Naive thymus-derived CD8-positive, alpha-beta T cell (primary cell): ENCODE measurements around the gene SUPT4H1. TPM values are rescaled to one million over a fixed set of nuclear protein-coding genes. Genes with fewer than 3 reads are reported as not detected.

Source experiments
- ATAC-seq, 2 donors: fragments of 150-1000 bp; cut with Tn5 transposase in 1 of 2; sonication (Bioruptor Pico), chemical (Tn5 transposase) in 1 of 2; 1 replicate in 1 of 2; 2 replicates in 1 of 2; pipeline ENCODE4 v1.10.0; 2021; ENCODE audit warnings: mild to moderate bottlenecking in 2 of 2, moderate library complexity in 2 of 2
- POLR2A ChIA-PET: fragments of 350-600 bp; sonication (Branson Sonifier 250); formaldehyde crosslinking; loops from one replicate; lab custom pipeline; 2021; ENCODE audit warnings: antibody characterized with exemption; lab: Charles Lee
- DNase-seq, 10 donors: peaks; one replicate each; pipeline versions ENCODE4 v3.0.0 to v3.0.0-alpha.2; 2020 to 2022
- H3K27ac Mint-ChIP-seq, 10 donors: one replicate each; pipeline ENCODE4 v1.8.0; 2020 to 2022; ENCODE audit warnings: mild to moderate bottlenecking in 10 of 10, mixed read lengths in 10 of 10, moderate library complexity in 4 of 10, inconsistent platforms in 1 of 10
- H3K27me3 Mint-ChIP-seq, 5 donors: one replicate each; pipeline ENCODE4 v1.8.0; 2021 to 2022; ENCODE audit warnings: mixed read lengths in 5 of 5
- H3K36me3 Mint-ChIP-seq, 3 donors: one replicate each; pipeline ENCODE4 v1.8.0; 2020 to 2022; ENCODE audit warnings: mixed read lengths in 3 of 3, mild to moderate bottlenecking in 2 of 3, inconsistent platforms in 1 of 3
- H3K4me1 Mint-ChIP-seq, 4 donors: one replicate each; pipeline ENCODE4 v1.8.0; 2021 to 2022; ENCODE audit warnings: mixed read lengths in 4 of 4
- H3K4me3 Mint-ChIP-seq, 10 donors: one replicate each; pipeline ENCODE4 v1.8.0; 2020 to 2022; ENCODE audit warnings: mild to moderate bottlenecking in 10 of 10, mixed read lengths in 10 of 10, moderate library complexity in 6 of 10, inconsistent platforms in 1 of 10
- H3K9me3 Mint-ChIP-seq, 9 donors: one replicate each; pipeline ENCODE4 v1.8.0; 2020 to 2022; ENCODE audit warnings: mixed read lengths in 9 of 9, mild to moderate bottlenecking in 3 of 9, inconsistent platforms in 1 of 9, moderate library complexity in 1 of 9
- polyA plus RNA-seq, 3 donors: library from polyadenylated mRNA; unstranded; fragments of 300-500 nt; fragmentation: Illumina TruSeq; gene quantifications; one replicate each; pipeline ENCODE4 v1.2.3, GENCODE V29; 2021
- total RNA-seq, 8 experiments: library from RNA in 2 of 8; stranded (reverse) in 2 of 8; gene quantifications; one replicate each; pipeline ENCODE4 v1.2.3 and lab custom pipeline; 2021 to 2026

The SUPT4H1 gene
- total and polyA plus RNA-seq, 5 experiments from 2014 or later: 58.2 to 97.4 (median 65.9) TPM

DNA sequence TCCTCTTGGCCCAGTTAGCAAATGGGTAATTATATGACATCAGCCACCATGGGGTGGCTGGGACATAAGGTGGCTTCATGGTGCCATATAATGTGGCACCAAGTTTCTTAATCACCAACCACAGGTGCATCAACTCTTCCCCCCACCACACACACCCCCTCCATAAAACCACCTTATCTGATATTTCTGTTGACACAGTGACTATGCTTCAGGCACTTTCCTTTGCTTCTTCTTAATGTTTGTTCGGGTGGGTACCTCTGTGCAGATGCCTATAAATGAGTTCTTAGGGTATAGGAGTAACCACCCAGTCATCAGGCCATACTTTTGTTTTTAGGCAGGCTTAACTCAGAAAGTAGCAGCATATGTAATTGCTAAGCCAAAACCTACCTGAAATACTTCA, 35.8 kb upstream of the SUPT4H1 start:
- DNase-seq: peak in 1 of 10 donors; percentile 22

DNA sequence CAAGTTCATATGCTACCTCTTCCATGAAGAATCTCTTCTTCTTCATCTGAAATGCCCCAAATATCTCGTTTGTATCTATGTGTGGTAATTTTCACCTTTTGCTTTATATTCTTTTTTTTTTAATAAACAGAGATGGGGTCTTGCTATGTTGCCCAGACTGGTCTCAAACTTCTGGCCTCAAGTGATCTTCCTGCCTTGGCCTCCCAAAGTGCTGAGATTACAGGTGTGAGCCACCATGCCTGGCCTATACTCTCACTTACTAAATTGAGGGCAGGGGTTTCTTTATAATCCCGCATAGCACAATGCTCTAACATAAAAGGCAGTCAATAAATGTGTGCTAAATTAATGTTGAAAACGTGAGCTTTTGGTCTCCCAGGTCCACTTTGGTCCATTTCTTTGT, 34.7 kb upstream of the SUPT4H1 start:
- no peak overlapping the region for H3K27ac Mint-ChIP-seq
- H3K4me1 Mint-ChIP-seq: peaks cover 12 to 30% (median 19%) of the 10 kb centered on the region in 4 donors

More for the DNA sequence above, 35.8 kb upstream of the SUPT4H1 start:
- Mint-ChIP-seq H3K9me3 (no peaks in the 10 kb centered on the region), H3K4me1 (peaks cover 2 to 19% (median 8%) of the 10 kb centered on the region in 4 donors), H3K36me3 (peaks cover 0 to 4% (median 0%) of the 10 kb centered on the region in 3 donors), H3K4me3 (no peak overlapping the region), H3K27ac (no peak overlapping the region), H3K27me3 (no peaks in the 10 kb centered on the region)
- POLR2A ChIA-PET: no interaction called here
- no peak for ATAC-seq

DNA sequence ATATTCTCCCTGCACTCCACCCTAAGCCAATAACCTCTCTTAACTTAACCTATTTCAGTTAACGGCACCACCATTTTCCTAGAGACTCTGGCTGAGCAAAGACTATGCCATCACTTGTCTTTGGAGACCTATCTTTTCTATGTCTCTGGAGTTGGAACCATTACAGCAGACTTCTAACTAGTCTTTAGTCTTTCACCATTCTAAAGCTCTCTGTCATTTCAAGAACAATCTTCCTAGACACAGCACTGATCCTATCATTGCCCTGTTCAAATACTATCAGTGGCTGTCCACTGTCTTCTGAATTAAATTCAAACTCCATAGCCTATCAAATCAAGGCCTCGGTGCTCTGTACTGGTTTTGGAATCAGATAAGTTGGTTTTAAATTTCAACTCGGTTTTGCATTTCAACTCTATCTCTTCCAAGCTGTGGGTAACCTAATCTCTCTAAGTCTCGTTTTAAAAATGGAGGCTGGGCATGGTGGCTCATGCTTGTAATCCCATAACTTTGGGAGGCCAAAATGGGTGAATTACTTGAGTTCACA, 33.4 kb upstream of the SUPT4H1 start:
- Mint-ChIP-seq H3K27me3 (no peaks in the 10 kb centered on the region), H3K9me3 (no peaks in the 10 kb centered on the region), H3K4me1 (peaks cover 18 to 39% (median 22%) of the 10 kb centered on the region in 4 donors), H3K36me3 (peaks cover 0 to 4% (median 0%) of the 10 kb centered on the region in 3 donors), H3K27ac (no peak overlapping the region), H3K4me3 (no peak overlapping the region)
- DNase-seq: no peak
- ATAC-seq: no peak
- POLR2A ChIA-PET: no interaction called here

More for the DNA sequence above, 34.7 kb upstream of the SUPT4H1 start:
- H3K4me3 Mint-ChIP-seq: no peak overlapping the region
- POLR2A ChIA-PET: no interaction called here
- ATAC-seq (no peak), DNase-seq (no peak)
- no peaks in the 10 kb centered on the region for H3K27me3 Mint-ChIP-seq
- no peaks in the 10 kb centered on the region for H3K9me3 Mint-ChIP-seq
- H3K36me3 Mint-ChIP-seq: peaks cover 0 to 4% (median 0%) of the 10 kb centered on the region in 3 donors

DNA sequence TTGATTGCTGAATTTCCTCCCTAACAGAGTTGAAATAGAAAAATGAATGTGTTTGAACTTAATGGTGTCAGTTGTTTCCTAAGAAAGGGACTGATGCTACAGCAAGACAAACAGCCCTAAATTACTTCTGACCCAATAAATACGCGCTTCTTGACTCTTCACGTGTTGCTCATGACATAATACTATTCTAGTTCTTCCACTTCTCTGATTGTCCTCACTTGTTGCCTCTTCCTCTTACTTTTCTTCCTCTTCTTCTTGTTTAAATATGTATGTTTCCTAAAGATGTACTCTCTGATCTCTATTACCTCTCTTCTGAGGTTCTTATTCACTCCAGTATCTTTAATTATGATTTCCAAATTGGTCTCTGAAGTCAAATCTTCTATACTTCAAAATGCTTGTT, 32.9 kb upstream of the SUPT4H1 start:
- H3K36me3 Mint-ChIP-seq: peaks cover 0 to 3% (median 0%) of the 10 kb centered on the region in 3 donors
- H3K4me1 Mint-ChIP-seq: peaks cover 18 to 44% (median 25%) of the 10 kb centered on the region in 4 donors
- H3K27ac Mint-ChIP-seq: no peak overlapping the region
- ATAC-seq: no peak
- POLR2A ChIA-PET: interaction anchor here (1.0 kb wide), 1 partner anchor 15 kb away, joined by 4 read pairs; no protein-coding TSS in a partner anchor
- DNase-seq: no peak
- H3K9me3 Mint-ChIP-seq: no peaks in the 10 kb centered on the region
- H3K27me3 Mint-ChIP-seq: no peaks in the 10 kb centered on the region
- no peak overlapping the region for H3K4me3 Mint-ChIP-seq

GRCh38 chr17:58383892-58384462, 32.0 kb upstream of the SUPT4H1 start:
- no peak for ATAC-seq
- H3K4me1 Mint-ChIP-seq: peaks cover 24 to 54% (median 34%) of the 10 kb centered on the region in 4 donors
- H3K27ac Mint-ChIP-seq: no peak overlapping the region
- no peak overlapping the region for H3K4me3 Mint-ChIP-seq
- H3K27me3 Mint-ChIP-seq: no peaks in the 10 kb centered on the region
- no peaks in the 10 kb centered on the region for H3K36me3 Mint-ChIP-seq
- POLR2A ChIA-PET: interaction anchor here (1.0 kb wide), 1 partner anchor 16 kb away, joined by 4 read pairs; no protein-coding TSS in a partner anchor
- DNase-seq: no peak
- H3K9me3 Mint-ChIP-seq: no peaks in the 10 kb centered on the region

DNA sequence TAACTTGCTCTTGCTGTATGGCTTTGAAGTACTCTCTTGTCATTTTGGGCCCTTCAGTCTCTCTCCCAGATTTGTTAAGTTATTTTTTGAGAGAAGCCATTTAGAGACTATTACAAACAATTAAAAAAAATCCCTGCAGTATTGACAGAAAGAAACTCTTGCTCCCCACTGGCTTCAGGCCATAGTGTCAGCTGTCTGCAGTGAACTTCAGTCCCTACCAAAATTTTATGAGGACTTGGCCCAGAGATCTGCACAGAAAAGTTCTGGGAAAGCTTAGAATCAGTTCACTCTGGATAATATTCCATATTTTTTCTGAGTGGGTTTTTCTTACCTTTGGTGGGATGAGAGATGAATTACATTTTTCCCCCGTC, 30.9 kb upstream of the SUPT4H1 start:
- ATAC-seq: no peak
- Mint-ChIP-seq H3K27me3 (no peaks in the 10 kb centered on the region), H3K27ac (peak overlapping the region in 8 of 10 donors; percentile 21 to 79 (median 60)), H3K9me3 (no peaks in the 10 kb centered on the region), H3K4me1 (peaks cover 23 to 58% (median 36%) of the 10 kb centered on the region in 4 donors), H3K36me3 (no peaks in the 10 kb centered on the region), H3K4me3 (no peak overlapping the region)
- POLR2A ChIA-PET: interaction anchor here (0.6 to 2.0 kb wide), 2 partner anchors 51 to 110 kb away, joined by 4 read pairs; no protein-coding TSS in a partner anchor
- no peak for DNase-seq

DNA sequence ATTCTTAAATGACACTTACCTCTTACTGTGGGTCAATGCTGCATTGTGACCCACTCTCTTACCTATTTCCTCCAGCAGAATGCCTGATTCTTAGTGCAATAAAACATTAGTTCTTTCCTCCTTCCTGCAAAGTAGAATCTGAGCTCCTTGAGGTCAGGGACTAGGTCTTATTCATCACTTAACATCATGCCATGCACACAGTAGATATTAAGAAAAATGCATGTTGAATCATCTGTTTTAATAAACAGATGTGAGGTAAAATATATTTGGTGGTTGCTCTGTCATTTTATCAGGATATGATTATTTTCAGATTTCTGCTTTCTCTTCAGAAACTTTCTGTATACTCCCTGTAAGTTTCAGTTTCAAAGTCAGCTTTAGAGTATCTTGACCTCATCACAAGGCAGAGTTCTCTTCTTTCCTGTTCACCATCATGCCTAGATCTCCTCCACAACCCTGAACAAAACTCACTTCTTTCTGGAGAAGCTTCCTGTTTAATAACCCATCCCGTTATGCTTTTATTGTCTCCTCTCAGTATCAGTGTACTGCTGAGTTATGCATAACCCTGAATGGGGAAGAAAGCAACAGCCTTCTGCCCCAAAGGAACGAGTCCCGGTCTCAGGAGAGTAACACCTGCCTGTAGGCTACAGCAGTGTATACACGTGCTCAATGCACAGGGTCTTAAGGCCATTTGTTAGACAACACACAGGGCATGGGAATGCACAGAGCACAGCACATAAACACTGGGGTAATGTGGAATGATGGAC, 30.3 kb upstream of the SUPT4H1 start:
- ATAC-seq (peak in 1 of 2 donors; percentile 54), DNase-seq (peak in 1 of 10 donors; percentile 15)
- peaks cover 28 to 60% (median 41%) of the 10 kb centered on the region in 4 donors for H3K4me1 Mint-ChIP-seq
- no peaks in the 10 kb centered on the region for H3K27me3 Mint-ChIP-seq
- POLR2A ChIA-PET: interaction anchor here (0.6 to 2.0 kb wide), 2 partner anchors 50 to 111 kb away, joined by 4 read pairs; no protein-coding TSS in a partner anchor
- no peaks in the 10 kb centered on the region for H3K9me3 Mint-ChIP-seq
- peak overlapping the region; percentile 21 to 79 (median 64) for H3K27ac Mint-ChIP-seq
- no peaks in the 10 kb centered on the region for H3K36me3 Mint-ChIP-seq
- H3K4me3 Mint-ChIP-seq: peak overlapping the region in 8 of 10 donors; percentile 0 to 43 (median 22)

GRCh38 chr17:58381124-58382035, 29.4 kb upstream of the SUPT4H1 start:
- Mint-ChIP-seq H3K4me1 (peaks cover 29 to 62% (median 46%) of the 10 kb centered on the region in 4 donors), H3K27me3 (no peaks in the 10 kb centered on the region), H3K36me3 (no peaks in the 10 kb centered on the region), H3K4me3 (peak overlapping the region in 1 of 10 donors; percentile 43), H3K27ac (peak overlapping the region; percentile 21 to 90 (median 64)), H3K9me3 (no peaks in the 10 kb centered on the region)
- POLR2A ChIA-PET: interaction anchor here (2.0 kb wide), 1 partner anchor 49 kb away, joined by 4 read pairs; no protein-coding TSS in a partner anchor
- DNase-seq: no peak
- ATAC-seq: no peak

DNA sequence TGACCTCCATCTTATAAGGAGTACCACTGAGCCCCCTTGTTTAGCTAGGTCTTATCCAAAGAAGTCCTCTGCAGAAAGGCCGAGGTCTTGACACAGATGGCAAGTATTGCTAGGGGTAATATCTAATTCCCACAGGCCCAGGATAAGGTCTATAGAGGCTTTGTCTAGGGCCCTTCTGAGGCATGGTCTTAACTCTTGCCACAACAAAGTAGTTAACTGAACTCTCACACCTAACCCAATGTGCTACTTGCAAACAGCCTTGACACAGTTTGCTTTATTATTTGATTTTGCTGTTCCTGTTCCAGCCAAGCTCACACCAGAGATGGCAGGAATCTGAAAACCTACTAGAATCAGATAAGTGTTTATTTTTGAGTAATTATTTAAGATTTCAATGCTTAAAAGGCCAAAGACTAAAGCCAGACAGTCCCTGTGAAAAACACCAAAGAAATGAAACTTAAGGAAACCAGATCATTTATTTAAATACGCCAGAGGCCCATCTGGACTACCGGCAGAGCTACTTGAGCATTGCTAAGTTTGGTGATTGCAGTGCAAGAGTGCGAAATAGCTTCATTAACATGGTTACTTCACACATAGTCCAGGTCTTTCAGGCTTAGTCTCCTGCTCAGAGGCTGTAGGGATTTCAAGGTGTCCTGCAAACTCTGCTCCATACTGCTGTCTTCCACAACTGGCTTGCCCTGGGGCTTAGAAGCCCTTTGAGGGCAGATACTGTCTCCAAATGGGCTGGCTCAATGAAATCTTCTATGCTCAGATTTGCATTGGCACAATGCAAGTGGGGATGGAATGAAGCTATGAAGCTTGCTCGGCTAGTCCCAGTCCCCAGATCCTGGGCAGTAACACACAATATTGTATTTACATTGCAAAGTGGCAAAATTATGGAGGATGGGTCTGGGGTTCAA, 28.5 kb upstream of the SUPT4H1 start:
- H3K4me3 Mint-ChIP-seq: peak overlapping the region in 1 of 10 donors; percentile 12
- H3K27me3 Mint-ChIP-seq: no peaks in the 10 kb centered on the region
- H3K36me3 Mint-ChIP-seq: no peaks in the 10 kb centered on the region
- no peaks in the 10 kb centered on the region for H3K9me3 Mint-ChIP-seq
- POLR2A ChIA-PET: interaction anchor here (0.8 to 2.0 kb wide), 2 partner anchors 36 to 48 kb away, joined by 3 to 4 read pairs; no protein-coding TSS in a partner anchor
- H3K4me1 Mint-ChIP-seq: peaks cover 29 to 62% (median 46%) of the 10 kb centered on the region in 4 donors
- ATAC-seq: no peak
- DNase-seq: no peak
- peak overlapping the region in 4 of 10 donors; percentile 1 to 90 (median 46) for H3K27ac Mint-ChIP-seq

GRCh38 chr17:58379511-58379824, 27.5 kb upstream of the SUPT4H1 start:
- peaks cover 31 to 56% (median 46%) of the 10 kb centered on the region in 4 donors for H3K4me1 Mint-ChIP-seq

More at GRCh38 chr17:58379511-58379824, 27.5 kb upstream of the SUPT4H1 start:
- DNase-seq (no peak), ATAC-seq (no peak)
- Mint-ChIP-seq H3K9me3 (no peaks in the 10 kb centered on the region), H3K4me3 (peak overlapping the region in 7 of 10 donors; percentile 18 to 59 (median 33)), H3K36me3 (no peaks in the 10 kb centered on the region), H3K27ac (peak overlapping the region in 5 of 10 donors; percentile 12 to 53 (median 36)), H3K27me3 (no peaks in the 10 kb centered on the region)
- POLR2A ChIA-PET: interaction anchor here (0.8 to 1.2 kb wide), 2 partner anchors 28 to 35 kb away, joined by 3 read pairs; partner anchors contain the start of gene SUPT4H1
